Pancreas (tissue), 10 donors: ENCODE results near the gene NMNAT3. TPM values are rescaled to one million over a fixed set of nuclear protein-coding genes. Genes with fewer than 3 reads are reported as not detected.

Source experiments
- ATAC-seq, 4 donors: fragments of 200-7000 bp; cut with Tn5 transposase; one replicate each; pipeline versions ENCODE4 v1.8.0 to v1.9.1; 2020; ENCODE audit warnings: mild to moderate bottlenecking in 4 of 4, moderate library complexity in 4 of 4
- DNase-seq, 6 donors: peaks; one replicate each; pipeline ENCODE4 v3.0.0-alpha.2; 2020
- FAIRE-seq: peaks from 2 replicates; lab custom pipeline; 2012; peaks lifted over from hg19 to GRCh38; lab: Jason Lieb, UNC
- H3K27ac ChIP-seq, 4 donors: fragments of 200-600 bp; sonication (generic); 1 replicate in 3 of 4; 2 replicates in 1 of 4; pipeline versions ENCODE4 v1.5.0 to v1.8.0; 2020
- H3K27me3 ChIP-seq, 4 donors: fragments of 200-600 bp; one replicate each; pipeline ENCODE4 v1.8.0; 2021
- H3K36me3 ChIP-seq, 3 donors: fragments of 200-600 bp; sonication (generic) in 1 of 3; one replicate each; pipeline versions ENCODE4 v1.5.0 to v1.8.0; 2020 to 2021
- H3K4me1 ChIP-seq, 3 donors: fragments of 200-600 bp; one replicate each; pipeline ENCODE4 v1.8.0; 2021
- H3K4me3 ChIP-seq, 4 donors: fragments of 200-600 bp; sonication (generic) in 2 of 4; one replicate each; pipeline versions ENCODE4 v1.5.0 to v1.8.0; 2020 to 2021
- H3K9me3 ChIP-seq, 4 donors: fragments of 200-600 bp; one replicate each; pipeline ENCODE4 v1.8.0; 2021
- WGBS, 2 donors: extraction: QIAGEN DNeasy Blood & Tissue Kit; methylation state at CpG; one replicate each; pipeline ENCODE4 v1.1.7; 2013; 5-methylcytosine and 5-hydroxymethylcytosine counted together
- intact Hi-C, 3 donors: fragments of 100-400 bp; cut with DNase I; formaldehyde crosslinking; loops; one replicate each; pipeline versions ENCODE4 v1.11.1 to v1.14.2; 2022
- polyA plus RNA-seq, 2 donors: library from polyadenylated mRNA; stranded (reverse); fragments of 200-250 nt; gene quantifications; one replicate each; pipeline ENCODE4 v1.2.3, GENCODE V29; 2013
- total RNA-seq, 6 donors: library from RNA; stranded (reverse); fragmentation: NEBNext Ultra II Directional in 4 of 6; extraction: Animal tissue kit (Norgen Biotek cat#: 25700) in 4 of 6; gene quantifications; one replicate each; pipeline versions ENCODE4 v1.2.1 to v1.2.4, GENCODE V29; 2021 to 2023
- TF ChIP-seq, protein P1 (sequence below), 4 donors: fragments of 200-600 bp; sonication (generic) in 3 of 4; IDR thresholded peaks; one replicate each; pipeline versions ENCODE4 v1.5.0 to v1.8.0; 2021; ENCODE audit warnings: antibody characterized with exemption in 4 of 4
- donor health status: healthy with polysubstance abuse.
- donor health status: DM: no; HTN: no; CAD: no; lungs with moderate emphysema.
- donor health status: DM: no; HTN: no; CAD: no.
- donor health status: control.
- donor health status: control.
- donor health status: Bipolar disorder and iron deficiency.
- donor health status: DM: yes; HTN: yes; CAD: no.
- donor health status: DM: no; HTN: no; CAD: no.
- donor health status: DM: no; HTN: no; CAD: no.
- donor health status: DM: yes; HTN: yes; CAD: no.

The NMNAT3 gene
- total and polyA plus RNA-seq, 8 donors = 4.5 to 10.6 (median 7.0) TPM

DNA sequence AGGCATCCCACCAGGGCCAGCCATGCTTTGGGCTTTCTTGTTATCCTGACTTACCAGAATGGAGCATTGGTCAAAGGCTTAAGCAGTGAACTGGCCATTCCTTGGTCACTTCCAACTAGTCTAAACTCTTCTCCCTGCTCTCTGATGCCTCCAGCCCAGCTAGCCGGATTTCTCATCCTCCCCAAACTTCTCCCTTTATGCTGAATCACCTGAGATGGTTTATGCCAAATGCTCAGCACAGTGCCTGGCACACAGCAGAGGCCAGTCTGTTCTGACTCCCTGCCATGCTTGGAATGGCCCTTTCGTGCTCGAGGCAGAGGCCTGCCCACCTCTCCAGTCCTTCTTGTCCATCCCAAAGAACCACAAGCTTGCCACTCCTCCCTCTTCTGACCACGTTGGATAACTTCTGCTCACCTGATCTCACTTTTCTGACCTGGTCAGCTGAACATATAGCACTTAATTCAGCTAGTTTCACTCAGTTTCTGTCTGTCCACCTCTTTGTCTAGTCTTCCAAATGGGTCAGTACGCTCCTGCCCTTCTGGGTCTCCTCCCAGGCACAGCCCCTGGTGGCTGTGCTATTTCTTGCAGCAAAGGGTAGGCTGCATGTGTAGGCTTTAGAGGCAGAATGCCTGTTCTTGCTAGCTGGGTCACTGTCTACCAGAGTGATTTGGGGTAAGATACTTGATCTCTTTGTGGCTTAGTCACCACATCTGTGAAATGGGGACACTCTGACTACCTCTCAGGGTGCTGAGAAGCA lies 136.1 kb downstream of the NMNAT3 start:
- DNase-seq = no peak
- no peak for ATAC-seq
- 80 to 91% methylated on average over 5 of the region's 5 CpGs for WGBS, 2 donors
- TF ChIP-seq, protein P1, sequence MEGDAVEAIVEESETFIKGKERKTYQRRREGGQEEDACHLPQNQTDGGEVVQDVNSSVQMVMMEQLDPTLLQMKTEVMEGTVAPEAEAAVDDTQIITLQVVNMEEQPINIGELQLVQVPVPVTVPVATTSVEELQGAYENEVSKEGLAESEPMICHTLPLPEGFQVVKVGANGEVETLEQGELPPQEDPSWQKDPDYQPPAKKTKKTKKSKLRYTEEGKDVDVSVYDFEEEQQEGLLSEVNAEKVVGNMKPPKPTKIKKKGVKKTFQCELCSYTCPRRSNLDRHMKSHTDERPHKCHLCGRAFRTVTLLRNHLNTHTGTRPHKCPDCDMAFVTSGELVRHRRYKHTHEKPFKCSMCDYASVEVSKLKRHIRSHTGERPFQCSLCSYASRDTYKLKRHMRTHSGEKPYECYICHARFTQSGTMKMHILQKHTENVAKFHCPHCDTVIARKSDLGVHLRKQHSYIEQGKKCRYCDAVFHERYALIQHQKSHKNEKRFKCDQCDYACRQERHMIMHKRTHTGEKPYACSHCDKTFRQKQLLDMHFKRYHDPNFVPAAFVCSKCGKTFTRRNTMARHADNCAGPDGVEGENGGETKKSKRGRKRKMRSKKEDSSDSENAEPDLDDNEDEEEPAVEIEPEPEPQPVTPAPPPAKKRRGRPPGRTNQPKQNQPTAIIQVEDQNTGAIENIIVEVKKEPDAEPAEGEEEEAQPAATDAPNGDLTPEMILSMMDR (IDR thresholded peaks at IDR 0.05) = no peak
- FAIRE-seq = no peak
- peak overlapping the region; percentile 17 to 94 (median 92) for H3K27ac ChIP-seq
- H3K4me3 ChIP-seq = peak overlapping the region in 2 of 4 donors; percentile 66 to 81
- peaks cover 0 to 3% (median 0%) of the 10 kb centered on the region in 3 donors for H3K36me3 ChIP-seq
- no peaks in the 10 kb centered on the region for H3K9me3 ChIP-seq
- H3K27me3 ChIP-seq = no peaks in the 10 kb centered on the region
- intact Hi-C loops = no loop called here
- H3K4me1 ChIP-seq = peaks cover 23 to 34% (median 33%) of the 10 kb centered on the region in 3 donors

DNA sequence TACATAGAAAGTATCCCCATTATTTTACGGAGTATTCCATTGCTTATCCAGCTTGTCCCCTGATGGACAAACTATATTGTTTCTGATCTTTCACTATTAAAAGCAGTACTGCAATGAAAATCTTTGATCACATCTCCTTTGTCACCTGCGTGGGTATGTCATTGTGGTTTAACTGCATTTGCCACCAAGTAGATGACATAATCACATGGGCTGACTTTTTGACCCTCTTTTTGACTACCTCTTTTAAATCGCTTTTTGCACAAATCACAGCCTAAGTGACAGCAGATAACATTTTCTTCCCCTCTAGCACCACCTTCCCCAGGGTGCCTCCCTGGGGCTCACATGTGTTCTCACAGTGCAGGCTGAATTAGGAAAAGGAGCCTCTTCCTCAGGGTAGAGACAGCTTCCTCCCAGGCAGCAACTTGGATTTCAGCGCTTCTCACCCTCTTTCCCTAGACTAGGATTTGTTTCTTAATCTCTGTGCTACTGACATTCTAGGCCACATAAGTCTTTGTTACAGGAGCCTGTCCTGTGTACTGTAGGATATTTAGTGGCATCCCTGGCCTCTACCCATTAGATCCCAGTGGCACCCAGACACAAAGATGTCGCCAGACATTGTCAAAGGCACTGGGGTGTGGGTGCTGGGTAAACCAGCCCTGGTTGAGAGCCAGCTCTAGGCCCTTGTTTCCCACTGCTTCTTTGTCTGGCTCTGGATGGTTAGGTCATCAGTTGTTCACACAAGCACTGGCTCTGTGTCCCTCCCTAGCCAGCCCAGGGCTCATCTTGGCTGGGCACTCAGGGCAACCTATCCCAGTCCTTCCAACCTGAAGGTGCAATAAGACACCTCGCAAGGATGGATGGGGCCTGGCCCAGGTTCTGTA lies 136.9 kb downstream of the NMNAT3 start:
- TF ChIP-seq, protein P1 (IDR thresholded peaks at IDR 0.05) = no peak
- Histone ChIP-seq H3K27ac (peak overlapping the region; percentile 91 to 94 (median 92)), H3K27me3 (no peaks in the 10 kb centered on the region), H3K36me3 (peaks cover 0 to 9% (median 0%) of the 10 kb centered on the region in 3 donors), H3K9me3 (no peaks in the 10 kb centered on the region), H3K4me3 (peak overlapping the region in 3 of 4 donors; percentile 66 to 81 (median 75)), H3K4me1 (peaks cover 30 to 41% (median 34%) of the 10 kb centered on the region in 3 donors)
- ATAC-seq (peak in 3 of 4 donors; percentile 6 to 22 (median 14)), DNase-seq (peak in 1 of 6 donors; percentile 42), FAIRE-seq (no peak)
- 48 to 54% methylated on average over 6 of the region's 6 CpGs for WGBS, 2 donors
- intact Hi-C loops = no loop called here

DNA sequence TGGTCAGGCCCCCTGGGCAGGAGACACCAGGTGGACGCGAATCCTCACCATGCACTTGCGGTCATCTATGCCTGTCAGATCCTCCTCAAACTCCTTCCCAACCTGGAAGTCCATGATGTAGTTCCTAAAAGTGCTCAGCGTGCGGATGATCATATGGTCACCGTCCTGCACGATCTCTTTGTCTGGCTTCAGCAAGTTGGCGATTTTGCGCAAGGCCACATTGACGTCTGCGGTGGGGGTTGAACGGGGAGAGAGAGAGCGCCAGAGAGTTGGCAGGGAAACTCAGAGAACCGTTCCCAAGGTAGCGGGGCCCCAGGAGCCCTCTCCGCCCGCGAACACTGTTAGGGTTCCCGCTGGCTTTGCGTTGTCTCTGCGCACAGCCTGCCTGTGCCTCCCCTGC lies 139.0 kb downstream of the NMNAT3 start:
- intact Hi-C loops = no loop called here
- peak; percentile 38 to 55 (median 44) for ATAC-seq
- peak in 5 of 6 donors; percentile 71 to 77 (median 77) for DNase-seq
- H3K9me3 ChIP-seq = no peaks in the 10 kb centered on the region
- no peaks in the 10 kb centered on the region for H3K27me3 ChIP-seq
- peaks cover 0 to 9% (median 0%) of the 10 kb centered on the region in 3 donors for H3K36me3 ChIP-seq
- WGBS, 2 donors = 9% methylated on average over 19 to 21 of the region's 21 CpGs
- FAIRE-seq = no peak
- peak overlapping the region; percentile 55 to 81 (median 70) for H3K4me3 ChIP-seq
- H3K4me1 ChIP-seq = peaks cover 50 to 61% (median 53%) of the 10 kb centered on the region in 3 donors
- H3K27ac ChIP-seq = peak overlapping the region; percentile 91 to 94 (median 92)
- TF ChIP-seq, protein P1 (IDR thresholded peaks at IDR 0.05) = no peak

DNA sequence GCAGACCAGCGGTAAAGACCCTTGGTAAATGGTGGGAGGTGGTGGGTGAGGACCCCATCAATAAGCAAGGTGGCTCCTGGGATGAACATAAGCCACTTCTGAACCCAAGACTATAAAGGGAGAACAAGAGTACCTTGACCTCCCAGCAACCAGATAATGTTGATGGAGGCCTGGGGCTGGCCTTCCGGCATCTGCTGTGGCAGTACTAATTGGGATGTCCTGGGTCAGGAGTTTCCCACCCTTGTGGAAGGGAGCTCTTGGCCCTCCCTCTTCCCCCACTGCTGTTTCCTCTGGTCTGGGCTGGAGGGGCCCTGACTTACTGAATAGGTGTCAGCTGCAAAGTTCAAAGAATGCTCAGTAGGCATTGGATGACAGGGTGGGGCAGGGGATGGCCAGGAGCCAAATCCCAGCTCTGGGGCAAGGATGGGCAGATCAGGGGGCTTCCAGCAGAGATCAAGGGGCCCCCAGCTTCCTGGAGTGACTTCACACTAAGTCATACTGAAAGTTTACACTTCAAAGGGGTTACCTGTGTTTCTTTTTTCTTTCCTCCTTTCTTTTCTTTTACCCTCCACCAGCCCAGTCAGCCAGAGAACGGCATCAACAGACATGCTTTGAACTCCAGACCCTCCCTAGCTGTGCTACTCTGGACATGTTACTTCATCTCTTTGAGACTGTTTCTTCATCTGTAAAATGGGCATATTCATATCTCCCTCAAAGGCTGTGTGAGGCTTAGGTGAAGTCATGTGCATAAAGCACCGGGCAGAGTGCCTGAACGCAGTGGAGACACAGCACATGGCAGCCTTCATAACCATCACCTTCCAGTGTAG lies 139.8 kb downstream of the NMNAT3 start:
- intact Hi-C loops = no loop called here
- DNase-seq = peak in 2 of 6 donors; percentile 30 to 46
- Histone ChIP-seq H3K27ac (peak overlapping the region; percentile 91 to 94 (median 92)), H3K9me3 (no peaks in the 10 kb centered on the region), H3K4me3 (peak overlapping the region in 3 of 4 donors; percentile 66 to 81 (median 75)), H3K4me1 (peaks cover 57 to 69% (median 60%) of the 10 kb centered on the region in 3 donors), H3K27me3 (no peaks in the 10 kb centered on the region), H3K36me3 (peaks cover 0 to 9% (median 0%) of the 10 kb centered on the region in 3 donors)
- FAIRE-seq = no peak
- ATAC-seq = no peak
- TF ChIP-seq, protein P1 (IDR thresholded peaks at IDR 0.05) = no peak
- 61 to 71% methylated on average over 5 of the region's 5 CpGs for WGBS, 2 donors
